GM18519 (cell line): Measurements from ENCODE around the gene GGT5.
"Not testable (repeated sequence)": the region's sequence is repeated elsewhere in the genome, so short reads cannot be mapped to it uniquely, and the experiment has no call there.

Experiments used
- ATAC-seq: cut with Tn5 transposase; IDR thresholded peaks from one replicate; pipeline ENCODE4 v1.9.1; 2021; ENCODE audit warnings: mild to moderate bottlenecking, moderate library complexity; ENCODE audit not compliant: unreplicated experiment, low FRiP score

The GGT5 gene

DNA sequence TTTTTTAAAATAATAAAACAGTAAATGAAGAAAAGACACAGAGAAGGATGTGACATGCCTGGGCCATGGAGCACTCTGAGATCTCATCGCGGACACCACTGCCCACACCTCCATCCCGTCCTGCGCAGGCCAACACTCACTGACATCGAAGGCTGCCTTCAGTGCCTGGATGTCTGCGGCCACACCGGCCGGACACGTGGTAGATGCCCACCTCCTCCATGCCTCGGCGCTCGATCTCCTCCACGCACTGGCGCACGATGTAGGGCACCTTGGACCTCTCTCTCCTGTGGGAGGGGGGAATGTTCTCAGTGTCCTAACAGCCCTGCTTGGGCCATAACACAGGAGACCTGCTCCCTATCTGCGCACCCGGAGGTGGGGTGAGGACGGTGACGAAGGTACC, 18.6 kb upstream of the GGT5 start:
- ATAC-seq = not testable (repeated sequence)

DNA sequence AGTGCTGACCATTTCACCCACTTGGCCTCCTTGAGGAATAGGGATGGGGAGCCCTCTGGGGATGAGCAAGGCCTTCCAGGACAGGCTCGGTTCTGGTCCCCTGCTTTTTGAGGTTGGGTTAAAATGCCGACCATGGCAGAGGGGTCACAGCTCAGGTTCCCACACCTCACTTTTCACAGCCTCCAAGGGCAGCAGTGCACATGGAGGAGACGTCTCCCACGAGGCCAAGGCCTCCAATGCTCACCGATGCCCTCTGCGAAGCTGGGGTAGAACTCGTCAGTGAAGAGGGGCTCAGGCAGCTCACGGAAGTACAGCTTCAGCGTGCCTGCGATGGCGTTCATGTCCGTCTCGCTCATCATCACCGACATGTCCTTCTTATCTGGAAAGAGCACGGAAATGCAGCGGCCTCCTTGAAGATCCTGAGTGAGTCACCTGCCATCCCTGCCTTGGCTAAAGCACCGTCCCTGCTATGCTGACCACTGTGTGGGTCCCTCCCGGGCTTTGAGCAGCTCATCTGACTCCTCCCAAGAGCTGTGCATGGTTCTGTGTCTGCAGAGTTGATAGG, 17.4 kb upstream of the GGT5 start:
- ATAC-seq = not testable (repeated sequence)

DNA sequence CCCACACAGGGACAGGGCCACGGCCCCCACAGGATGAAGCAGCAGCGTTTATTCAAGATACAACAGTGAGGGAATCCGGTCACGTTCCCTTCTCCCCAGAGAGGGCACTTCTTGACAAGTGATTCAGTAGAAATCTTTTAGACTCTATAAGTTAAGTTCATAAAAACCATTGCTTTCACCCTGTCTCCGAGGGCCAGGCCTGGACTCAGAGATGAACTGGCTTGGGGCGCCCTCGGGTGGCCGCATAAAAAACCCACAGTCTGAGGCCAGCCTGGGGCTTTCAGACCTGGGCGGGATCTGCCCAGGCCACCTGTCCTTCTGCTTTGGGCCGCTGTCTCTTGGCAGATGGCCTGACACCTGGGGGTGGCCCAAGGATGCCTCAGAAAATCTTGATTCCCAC, 14.6 kb upstream of the GGT5 start:
- not testable (repeated sequence) for ATAC-seq

DNA sequence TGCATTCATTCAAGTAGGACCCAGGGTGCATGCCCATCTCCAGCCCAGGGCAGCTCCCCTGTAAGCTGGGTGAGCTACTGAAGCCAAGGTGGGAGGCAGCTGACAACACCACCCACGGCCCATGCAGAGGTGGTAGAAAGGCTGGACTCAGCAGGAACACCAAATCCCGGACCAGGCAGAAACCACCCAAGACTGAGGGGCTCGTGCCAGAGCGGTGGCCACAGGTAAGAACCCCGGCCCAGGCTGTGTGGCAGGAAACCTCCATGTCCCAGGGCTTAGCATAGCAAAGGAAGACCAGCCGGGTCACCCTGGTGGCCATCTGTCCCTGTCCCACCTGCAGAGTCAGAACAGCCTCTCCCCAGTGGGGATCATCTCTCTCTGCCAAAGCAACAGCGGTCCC, 11.9 kb upstream of the GGT5 start:
- not testable (repeated sequence) for ATAC-seq

DNA sequence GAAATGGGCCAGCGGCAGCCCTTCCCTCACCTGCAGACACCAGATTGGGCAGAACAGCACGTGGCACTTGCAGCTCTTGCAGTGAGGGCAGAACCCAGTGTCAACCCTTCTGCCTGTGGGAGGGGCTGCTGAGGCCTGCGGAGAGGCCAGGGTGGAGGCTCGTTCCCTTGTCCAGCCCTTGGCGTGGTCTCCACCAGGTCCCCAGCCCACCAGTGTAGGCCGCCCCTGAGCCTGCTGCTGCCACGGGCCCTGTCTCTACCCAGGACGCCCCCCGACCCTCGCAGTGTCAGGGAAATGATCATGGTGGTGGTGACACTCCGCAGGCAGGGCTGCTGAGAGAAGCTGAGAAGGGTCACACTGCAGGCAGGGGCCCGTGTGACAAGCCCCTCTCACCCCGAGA, 11.3 kb upstream of the GGT5 start:
- ATAC-seq = not testable (repeated sequence)

DNA sequence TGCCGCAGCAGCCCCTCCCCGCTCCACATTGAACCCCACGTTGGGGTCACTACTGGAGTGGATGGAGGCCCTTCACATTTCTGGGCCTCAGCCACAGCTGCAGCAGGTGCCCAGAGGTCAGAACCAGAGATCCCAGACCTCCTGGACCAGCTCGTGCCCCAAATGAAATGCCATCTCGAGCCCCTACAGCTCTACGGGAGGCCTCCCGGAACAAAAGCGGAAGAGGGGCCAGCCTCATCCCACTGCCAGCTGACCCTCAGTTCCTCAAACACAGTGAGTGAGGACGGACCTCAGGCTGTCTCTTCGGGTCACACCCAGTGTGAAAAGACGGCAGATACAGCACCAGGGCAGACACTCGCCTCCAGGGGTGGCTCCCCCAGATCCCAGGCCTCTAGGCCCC, 8.2 kb upstream of the GGT5 start:
- ATAC-seq = not testable (repeated sequence)

DNA sequence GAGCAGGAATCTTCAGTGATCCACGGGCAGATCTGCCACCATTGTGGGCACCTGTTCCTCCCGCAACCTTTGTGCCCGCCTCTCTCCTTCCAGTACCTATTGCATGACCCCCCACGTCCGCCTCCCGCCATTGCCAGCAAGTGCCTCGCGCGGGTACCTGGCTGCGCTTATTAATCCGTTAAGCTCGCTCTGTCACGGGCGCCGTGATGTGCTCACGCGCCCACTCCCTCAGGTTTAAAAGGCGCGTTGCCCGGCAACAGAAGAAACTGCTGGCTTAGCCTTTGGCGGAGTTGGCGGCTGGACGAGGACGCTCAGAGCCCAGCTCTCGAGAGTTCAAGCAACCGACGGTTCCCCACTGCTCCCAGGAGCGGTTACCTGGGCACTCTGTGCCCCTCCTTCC, 6.4 kb upstream of the GGT5 start:
- ATAC-seq = not testable (repeated sequence)

DNA sequence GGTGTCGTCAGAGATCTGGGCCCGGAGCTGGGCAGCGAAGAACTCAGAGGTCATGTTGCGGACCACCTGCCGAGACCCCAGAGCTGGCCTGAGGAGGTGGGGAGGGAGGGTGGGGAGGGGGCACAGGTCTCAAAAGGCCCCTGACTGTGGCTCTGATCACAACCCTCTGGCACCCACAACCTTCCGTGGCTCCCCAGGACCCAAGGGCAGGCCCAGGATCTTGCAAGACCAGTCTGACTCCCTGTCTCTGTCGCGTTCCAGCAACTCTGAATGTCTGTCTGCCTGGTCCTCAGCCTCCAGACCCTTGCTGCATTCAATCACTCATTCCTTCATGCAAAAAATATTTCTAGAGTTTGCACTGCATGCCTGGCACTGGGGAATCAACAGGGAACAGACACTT, 4.5 kb upstream of the GGT5 start:
- not testable (repeated sequence) for ATAC-seq

DNA sequence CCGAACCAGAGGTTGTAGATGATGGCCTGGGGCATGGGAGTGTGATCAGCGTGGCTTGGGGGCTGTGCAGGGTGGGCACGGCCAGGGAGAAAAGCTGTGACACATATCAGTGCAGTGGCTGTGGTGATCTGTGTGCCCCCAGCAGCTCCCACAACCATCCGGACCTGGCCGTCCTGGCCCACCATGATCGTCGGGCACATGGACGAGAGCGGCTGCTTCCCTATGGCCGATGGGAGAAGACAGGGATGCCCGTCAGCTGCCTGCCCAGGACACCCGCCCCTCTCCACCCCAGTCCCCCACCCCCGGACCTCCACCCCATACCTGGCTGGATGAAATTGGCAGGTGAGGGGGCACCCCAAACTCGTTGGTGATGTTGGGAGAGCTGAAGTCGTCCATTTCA, 3.7 kb upstream of the GGT5 start:
- ATAC-seq = not testable (repeated sequence)

DNA sequence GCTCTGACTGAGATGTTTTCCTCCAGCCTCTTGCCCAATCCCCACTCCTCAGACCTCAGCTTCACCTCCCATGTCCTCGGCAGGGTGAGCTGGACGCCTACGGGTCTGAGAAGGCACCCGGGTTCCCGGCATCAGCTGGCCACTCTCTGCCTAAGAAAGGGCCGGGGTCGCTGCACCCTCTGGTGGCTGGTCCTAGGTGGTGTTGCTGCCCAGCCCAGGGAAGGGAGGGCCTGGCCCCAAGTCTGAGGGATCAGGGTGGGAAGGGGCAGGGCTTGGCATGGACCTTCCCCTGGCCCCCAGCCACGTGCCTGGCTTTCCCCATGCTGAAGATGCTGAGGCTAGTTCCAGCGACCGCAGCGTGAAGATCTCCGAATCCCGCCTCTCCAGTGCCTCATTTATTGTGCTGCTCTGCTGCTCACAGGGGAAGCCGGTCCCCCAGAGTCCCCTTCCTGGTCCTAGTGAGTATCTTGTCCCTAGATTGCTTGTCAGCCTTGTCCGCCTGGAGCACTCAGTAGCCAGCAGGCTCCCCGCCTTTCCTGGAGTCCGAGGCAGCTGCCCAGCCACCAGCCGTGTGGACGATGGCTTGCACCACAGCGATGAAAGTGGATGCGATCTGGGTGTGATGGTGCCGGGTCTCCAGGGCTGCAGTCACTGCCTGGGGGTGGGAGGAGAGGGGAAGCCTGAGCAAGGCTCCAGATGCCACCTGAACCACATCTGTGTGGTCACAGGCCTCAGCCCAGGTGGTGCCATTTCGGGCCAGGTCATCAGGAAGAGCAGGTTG, 2.9 kb upstream of the GGT5 start:
- ATAC-seq = no peak

DNA sequence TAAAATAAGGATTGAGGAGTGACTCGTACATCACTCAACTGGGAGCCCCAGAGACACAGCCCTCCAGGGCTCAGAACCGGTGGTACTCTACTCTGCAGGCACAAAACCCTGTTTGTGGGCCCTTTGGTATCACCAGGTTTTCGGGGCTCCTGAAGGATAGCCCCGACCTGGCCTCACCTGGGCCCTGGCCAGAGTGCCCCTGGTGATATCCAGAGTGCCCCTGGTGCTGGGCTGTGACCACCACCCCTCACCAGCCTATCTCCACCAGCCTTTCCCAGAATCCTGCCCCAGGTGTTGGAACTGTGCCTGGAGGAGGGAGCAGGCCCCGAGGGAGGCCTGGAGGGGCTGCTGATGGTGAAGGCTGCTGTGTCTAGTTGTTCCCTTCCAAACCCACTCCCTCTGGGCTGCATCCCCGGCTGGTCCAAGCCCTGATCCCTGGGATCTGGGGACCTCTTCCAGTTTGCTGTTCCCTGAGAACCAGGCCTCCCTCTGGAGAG, 2.2 kb upstream of the GGT5 start:
- no peak for ATAC-seq

DNA sequence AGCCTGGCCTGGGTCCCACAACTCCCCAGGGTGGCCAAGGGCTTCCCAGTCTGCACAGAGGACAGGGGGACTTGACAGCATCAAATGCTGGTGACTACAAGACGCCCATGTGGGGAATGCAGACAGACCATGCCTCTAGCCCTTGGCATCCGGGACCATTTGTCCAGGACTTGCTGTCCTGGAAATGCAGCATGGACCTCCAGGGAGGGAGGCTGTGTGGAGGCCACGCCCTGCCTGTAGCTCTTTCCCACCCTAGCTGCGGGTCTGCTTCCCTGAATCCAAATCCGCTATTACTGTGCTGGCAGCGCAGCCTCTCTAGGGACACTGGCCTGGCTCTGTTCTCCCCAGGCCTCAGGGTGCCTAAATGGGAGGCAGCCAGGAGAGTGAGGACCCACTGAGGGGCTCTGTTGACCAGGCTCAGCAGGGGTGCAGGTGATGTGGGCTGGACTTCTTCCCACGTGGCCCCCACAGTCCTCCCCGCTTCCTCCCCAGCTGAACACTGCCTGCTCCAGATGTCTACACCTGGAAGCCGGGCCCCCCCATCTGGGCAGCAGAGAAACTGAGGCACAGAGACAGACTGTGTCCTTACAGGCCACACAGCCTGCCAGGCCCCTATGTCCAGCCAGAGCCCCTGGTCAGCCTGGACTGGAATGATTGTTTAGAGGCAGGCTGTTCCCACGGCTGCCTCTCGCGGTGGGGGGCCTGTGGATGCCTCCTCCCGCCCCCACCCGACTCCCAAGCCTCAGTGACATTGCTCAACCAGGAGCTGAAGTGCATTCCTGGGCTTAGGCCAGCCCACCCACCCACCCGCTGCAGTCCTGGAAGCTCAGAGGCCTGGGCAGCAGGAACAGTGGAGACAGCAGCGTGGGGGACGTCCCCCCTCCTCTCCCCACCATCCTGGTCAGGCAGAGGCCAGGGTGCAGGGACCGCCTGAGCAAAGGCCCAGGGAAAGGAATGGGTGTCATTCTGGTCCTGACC, 991 bp upstream of the GGT5 start:
- not testable (repeated sequence) for ATAC-seq

DNA sequence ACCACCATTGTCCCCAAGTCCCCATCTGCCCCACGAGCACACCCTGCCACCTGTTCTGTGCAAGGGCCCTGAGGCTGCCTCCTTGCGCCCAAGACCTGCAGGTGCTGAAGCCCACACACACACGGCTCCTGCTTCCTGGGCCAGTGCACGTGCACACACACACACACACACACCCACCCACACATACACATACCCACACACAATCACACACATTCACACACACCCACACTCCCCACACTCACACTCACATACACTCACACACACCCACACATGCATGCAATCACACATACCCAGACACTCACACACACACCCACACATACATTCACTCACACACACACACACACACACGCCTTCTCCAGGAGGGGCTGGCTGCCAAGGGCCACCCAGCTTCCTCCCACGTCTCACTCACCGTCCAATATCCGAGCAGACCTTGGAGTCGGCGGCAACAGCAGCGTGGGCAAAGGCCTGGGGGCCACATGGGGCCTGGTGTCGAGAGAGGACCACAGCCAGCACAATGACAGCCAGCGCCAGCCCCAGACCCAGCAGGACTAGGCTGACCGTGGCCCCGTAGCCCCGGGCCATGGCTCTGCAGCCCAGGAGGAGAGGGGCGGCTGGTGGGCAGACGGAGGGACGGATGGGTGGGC, 616 bp downstream of the GGT5 start:
- ATAC-seq = no peak

DNA sequence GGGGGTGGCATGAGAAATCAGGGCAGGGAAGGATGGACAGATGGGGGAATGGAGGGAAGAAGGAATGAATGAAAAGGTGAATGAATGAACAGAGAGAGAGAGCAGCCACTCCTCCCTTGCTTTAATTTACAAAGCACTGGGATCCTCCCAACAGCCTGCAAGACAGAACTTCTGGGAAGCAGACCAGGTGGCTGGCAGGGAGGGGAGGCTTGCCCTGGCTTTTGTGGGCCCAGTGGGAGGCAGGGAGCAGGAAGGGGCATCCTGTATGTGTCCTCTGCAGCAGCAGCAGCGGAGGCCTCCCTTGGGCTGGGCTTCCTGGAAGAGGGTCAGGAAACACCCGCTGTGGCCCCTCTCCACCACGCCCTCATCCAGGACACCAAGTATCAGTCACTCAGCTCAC, 1.5 kb downstream of the GGT5 start:
- ATAC-seq = not testable (repeated sequence)

DNA sequence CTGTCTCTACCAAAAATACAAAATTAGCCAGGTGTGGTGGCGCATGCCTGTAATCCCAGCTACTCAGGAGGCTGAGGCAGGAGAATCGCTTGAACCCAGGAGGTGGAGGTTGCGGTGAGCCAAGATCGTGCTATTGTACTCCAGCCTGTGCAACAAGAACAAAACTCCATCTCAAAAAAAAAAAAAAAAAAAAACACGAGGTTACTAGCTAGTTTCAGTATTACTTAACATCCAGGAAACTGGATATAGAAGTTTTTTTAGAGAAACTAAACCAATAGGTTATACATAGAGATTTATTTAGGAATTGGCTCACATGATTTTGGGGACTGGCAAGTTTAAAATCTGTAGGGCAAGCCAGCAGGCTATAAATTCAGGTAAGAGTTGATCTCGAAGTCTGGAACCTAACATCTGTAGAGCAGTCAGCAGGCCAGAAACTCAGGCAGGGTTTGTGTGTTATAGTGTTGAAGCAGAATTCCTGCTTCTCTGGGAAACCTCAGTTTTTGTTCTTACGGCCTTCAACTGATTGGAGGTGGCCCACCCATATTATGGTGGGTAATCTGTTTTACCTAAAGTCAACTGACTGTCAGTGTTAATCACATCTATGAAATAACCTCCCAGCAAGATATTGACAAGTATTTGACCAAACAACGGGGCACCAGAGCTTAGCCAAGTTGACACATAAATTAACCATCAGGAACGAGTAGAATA, 3.7 kb downstream of the GGT5 start:
- ATAC-seq = not testable (repeated sequence)

DNA sequence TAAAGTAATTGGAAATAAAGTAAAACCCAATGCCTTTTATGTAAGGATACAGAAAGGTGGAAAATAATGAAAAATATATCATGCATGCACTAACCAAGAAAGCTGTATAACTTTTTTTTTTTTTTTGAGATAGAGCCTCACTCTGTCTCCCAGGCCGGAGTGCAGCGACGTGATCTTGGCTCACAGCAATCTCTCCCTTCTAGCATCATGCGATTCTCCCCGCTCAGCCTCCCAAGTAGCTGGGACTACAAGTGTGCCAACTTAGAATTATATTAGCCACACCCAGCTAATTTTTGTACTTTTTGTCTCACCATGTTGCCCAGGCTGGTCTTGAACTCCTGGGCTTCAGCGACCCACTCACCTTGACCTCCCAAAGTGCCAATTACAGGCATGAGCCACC, 4.5 kb downstream of the GGT5 start:
- ATAC-seq = no peak

DNA sequence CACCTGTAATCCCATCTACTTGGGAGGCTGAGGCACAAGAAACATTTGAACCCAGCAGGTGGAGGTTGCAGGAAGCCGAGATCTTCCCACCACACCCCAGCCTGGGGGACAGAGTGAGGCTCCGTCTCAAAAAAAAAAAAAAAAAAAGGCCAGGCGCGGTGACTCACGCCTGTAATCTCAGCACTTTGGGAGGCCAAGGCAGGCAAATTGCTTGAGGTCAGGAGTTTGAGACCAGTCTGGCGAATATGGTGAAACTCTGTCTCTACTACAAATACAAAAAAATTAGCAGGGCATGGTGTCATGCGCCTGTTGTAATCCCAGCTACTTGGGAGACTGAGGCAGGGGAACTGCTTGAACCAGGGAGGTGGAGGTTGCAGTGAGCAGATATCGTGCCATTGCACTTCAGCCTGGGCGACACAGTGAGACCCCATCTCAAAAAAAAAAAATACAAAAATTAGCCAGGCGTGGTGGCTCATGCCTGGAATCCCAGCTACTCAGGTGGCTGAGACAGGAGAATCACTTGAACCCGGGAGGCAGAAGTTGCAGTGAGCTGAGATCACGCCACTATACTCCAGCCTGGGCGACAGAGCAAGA, 6.7 kb downstream of the GGT5 start:
- ATAC-seq = not testable (repeated sequence)

DNA sequence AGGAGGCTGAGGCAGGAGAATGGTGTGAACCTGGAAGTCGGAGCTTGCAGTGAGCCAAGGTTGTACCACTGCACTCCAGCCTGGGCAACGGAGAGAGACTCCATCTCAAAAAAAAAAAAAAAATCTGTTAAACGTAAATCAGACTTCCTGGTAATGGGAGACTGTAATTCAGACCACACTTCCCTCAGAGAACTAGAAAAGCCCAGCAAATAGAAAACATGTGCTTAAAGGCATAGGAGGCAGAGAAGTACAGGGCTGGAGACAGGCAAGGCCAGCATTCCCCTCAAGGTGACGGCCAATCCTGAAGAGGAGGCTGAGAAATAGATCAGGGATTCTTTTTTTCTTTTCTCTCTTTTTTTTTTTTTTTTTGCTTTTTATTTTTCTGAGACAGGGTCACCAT, 8.2 kb downstream of the GGT5 start:
- ATAC-seq = no peak

DNA sequence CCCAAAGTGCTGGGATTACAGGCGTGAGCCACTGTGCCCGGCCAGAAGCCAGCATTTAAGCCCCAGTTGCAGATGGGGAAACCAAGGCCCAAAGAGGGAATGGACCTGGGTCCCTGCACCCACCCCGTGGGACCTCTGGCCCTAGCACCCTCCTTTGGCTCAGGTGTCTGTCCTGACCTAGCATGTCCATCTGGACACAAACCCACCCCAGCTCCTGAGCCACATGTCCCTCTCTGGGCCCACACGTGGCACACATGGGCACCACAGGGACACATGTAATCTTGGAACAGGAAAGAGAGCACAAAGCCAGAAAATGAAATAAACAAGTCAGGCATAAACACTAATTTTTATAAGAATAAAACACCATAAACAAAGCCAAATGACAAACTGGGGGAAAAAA, 9.6 kb downstream of the GGT5 start:
- no peak for ATAC-seq
